ELR (cell line): Measurements from ENCODE around the gene CYP2D6.
"Not testable (repeated sequence)": the region's sequence is repeated elsewhere in the genome, so short reads cannot be mapped to it uniquely, and the experiment has no call there.

Source experiments
- DNase-seq: peaks from one replicate; pipeline ENCODE4 v3.0.0-alpha.2; 2015; ENCODE audit warnings: low read depth

The CYP2D6 gene

GRCh38 chr22:42158456-42159132 is 28.0 kb upstream of the CYP2D6 start:
- no peak for DNase-seq

GRCh38 chr22:42156598-42156997 is 26.0 kb upstream of the CYP2D6 start:
- no peak for DNase-seq

- no peak for DNase-seq
Observed at GRCh38 chr22:42156121-42156520, 25.5 kb upstream of the CYP2D6 start.

DNA sequence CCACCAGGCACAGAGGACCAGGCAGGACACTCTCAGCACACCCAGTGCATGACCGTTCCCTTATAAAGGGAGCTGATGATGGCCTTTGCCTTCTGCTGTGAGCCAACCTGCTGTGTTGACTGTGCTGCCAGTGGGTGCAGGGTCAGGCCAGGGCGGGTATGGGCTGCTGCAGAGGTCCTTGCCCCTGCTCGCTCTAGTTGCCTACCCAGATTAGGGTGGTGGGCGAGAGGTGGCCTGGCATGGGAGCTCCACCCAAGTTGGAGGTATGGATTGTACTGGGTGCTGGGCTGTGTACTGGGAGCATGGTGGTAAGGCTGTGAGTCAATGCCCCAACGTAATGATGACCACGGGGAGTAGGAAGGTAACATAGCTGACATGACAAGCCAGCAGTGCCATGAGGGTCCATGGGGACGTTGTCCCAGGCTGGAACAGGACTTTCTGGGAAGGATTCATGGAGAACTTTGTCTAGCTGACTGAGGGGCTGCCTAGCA is 24.5 kb upstream of the CYP2D6 start:
- DNase-seq, result no peak

- DNase-seq, result no peak
Observed at GRCh38 chr22:42154293-42155052, 23.9 kb upstream of the CYP2D6 start.

DNA sequence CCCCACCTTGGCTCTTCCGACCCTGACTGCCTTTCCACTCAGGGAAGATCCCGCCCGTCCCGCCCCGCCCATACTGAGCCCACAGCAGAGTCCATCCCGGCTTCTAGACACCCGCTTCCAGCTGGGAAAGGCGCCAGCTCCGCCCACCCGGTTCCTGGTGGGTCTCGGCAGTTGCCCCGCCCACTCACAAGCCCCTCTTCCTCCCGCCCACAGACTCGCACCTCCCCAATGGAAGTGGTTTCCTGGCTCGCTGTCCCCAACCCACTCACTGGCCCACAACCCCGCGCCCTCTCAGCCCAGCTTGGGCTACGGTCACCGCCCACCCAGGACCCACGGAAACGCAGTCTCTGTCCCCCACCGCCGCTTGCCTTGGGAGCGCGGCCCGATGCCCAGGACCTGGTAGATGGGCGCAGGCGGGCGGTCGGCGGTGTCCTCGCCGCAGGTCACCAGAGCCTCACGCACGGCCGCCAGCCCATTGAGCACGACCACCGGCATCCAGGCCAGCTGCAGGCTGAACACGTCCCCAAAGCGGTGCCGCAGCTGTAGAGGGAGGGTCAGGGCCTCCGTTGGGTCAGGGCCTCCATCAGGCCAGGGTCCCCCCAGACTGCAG is 22.2 kb upstream of the CYP2D6 start:
- DNase-seq, result no peak

GRCh38 chr22:42151924-42152635 is 21.5 kb upstream of the CYP2D6 start:
- DNase-seq, result no peak

DNA sequence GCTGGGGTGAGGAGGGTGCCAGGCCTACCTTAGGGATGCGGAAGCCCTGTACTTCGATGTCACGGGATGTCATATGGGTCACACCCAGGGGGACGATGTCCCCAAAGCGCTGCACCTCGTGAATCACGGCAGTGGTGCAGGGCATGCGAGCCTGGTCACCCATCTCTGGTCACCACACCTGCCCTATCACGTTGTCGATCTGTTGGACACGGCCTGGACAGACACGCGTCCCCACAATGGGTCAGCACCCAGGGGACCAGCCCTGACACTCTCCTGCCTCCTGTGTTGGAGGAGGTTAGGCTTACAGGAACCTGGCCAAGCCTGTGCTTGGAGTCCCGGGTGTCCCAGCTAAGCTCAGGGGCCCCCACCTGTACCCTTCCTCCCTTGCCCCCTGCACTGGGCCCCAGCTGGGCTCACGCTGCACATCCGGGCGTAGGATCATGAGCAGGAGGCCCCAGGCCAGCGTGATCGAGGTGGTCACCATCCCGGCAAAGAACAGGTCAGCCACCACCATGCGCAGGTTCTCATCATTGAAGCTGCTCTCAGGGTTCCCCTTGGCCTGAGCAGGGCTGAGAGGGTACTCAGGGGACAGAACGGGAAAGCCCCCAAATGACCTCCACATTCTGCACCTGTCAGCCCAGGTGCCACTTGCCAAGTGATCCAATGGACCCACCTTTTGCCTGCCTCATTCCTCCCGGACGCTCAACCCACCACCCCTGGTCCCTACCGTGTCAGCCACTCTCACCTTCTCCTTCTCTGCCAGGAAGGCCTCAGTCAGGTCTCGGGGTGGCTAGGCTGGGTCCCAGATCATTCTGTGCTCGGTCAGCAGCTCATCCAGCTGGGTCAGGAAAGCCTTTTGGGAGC is 20.3 kb upstream of the CYP2D6 start:
- no peak for DNase-seq

- not testable (repeated sequence) for DNase-seq
Observed at GRCh38 chr22:42149798-42150197, 19.2 kb upstream of the CYP2D6 start.

- DNase-seq, result no peak
Observed at GRCh38 chr22:42145175-42145574, 14.6 kb upstream of the CYP2D6 start.

- not testable (repeated sequence) for DNase-seq
Observed at GRCh38 chr22:42143859-42144822, 13.5 kb upstream of the CYP2D6 start.

DNA sequence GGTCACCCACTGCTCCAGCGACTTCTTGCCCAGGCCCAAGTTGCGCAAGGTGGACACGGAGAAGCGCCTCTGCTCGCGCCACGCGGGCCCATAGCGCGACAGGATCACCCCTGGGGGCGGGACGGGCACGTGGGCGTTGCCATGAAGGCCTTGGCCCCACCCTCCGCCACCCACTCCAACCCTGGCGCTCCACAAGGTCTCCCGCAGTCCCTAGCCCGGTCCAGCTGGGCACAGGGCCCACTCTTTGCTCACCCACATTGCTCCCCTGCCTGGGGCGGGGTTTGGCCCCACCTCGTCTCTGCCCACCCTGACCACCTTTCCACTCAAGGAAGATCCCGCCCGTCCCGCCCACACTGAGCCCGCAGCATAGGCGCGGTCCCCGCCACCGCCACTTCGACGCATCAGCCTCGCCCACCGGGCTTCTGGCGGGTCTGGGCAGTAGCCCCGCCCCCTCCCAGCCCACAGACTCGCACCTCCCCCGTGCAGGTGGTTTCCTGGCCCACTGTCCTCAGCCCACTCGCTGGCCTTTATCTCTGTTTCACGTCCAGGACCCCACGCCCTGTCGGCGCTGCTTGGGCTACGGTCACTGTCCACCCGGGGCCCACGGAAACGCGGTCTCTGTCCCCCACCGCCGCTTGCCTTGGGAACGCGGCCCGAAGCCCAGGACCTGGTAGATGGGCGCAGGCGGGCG is 12.3 kb upstream of the CYP2D6 start:
- no peak for DNase-seq

DNA sequence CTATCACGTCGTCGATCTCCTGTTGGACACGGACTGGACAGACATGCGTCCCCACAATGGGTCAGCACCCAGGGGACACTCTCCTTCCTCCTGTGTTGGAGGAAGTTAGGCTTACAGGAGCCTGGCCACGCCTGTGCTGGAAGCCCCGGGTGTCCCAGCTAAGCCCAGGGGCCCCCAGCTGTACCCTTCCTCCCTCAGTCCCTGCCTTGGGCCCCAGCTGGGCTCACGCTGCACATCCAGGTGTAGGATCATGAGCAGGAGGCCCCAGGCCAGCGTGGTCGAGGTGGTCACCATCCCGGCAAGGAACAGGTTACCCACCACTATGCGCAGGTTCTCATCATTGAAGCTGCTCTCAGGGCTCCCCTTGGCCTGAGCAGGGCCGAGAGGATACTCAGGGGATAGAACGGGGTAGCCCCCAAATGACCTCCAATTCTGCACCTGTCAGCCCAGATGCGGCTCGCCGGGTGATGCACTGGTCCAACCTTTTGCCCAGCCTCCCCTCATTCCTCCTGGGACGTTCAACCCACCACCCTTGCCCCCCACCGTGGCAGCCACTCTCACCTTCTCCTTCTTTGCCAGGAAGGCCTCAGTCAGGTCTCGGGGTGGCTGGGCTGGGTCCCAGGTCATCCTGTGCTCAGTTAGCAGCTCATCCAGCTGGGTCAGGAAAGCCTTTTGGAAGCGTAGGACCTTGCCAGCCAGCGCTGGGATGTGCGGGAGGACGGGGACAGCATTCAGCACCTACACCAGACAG is 10.9 kb upstream of the CYP2D6 start:
- not testable (repeated sequence) for DNase-seq

DNA sequence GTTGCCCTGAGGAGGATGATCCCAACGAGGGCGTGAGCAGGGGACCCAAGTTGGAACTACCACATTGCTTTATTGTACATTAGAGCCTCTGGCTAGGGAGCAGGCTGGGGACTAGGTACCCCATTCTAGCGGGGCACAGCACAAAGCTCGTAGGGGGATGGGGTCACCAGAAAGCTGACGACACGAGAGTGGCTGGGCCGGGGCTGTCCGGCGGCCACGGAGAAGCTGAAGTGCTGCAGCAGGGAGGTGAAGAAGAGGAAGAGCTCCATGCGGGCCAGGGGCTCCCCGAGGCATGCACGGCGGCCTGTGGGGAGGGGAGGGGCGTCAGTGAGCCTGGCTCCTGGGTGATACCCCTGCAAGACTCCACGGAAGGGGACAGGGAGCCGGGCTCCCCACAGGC is 9.5 kb upstream of the CYP2D6 start:
- DNase-seq, result not testable (repeated sequence)

GRCh38 chr22:42139508-42139907 is 8.9 kb upstream of the CYP2D6 start:
- DNase-seq, result not testable (repeated sequence)

DNA sequence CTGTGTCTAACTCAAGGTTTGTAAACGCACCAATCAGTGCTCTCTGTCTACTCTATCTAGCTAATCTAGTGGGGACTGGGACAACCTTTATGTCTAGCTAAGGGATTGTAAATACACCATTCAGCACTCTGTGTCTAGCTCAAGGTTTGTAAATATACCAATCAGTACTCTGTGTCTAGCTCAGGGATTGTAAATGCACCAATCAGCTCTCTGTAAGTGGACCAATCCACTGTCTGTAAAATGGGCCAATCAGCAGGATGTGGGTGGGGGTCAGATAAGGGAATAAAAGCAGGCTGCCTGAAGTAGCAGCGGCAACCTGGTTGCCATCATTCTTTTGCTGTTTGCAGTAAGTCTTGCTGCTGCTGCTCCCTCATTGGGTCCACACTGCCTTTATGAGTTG is 8.4 kb upstream of the CYP2D6 start:
- DNase-seq, result no peak

DNA sequence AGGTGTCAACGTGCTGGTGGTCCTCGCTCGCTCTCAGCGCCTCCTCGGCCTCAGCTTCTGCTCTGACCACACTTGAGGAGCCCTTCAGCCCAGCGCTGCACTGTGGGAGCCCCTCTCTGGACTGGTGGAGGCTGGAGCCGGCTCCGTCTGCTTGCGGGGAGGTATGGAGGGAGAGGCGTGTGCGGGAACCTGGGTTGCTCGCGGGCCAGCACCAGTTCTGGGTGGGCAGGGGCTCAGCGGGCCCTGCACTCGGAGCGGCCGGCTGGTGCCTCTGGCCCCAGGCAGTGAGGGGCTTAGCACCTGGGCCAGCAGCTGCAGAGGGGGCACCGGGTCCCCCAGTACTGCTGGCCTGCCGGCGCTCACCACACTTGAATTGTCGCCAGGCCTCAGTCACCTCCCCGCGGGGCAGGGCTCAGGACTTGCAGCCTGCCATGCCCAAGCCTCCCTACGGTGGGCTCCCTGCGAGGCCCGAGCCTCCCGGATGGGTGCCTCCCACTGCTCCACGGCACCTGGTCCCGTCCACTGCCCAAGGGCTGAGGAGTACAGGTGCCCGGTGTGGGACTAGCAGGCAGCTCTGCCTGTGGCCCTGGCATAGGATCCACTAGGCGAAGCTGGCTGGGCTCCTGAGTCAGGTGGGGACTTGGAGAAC is 7.6 kb upstream of the CYP2D6 start:
- no peak for DNase-seq

GRCh38 chr22:42135688-42136087 is 5.1 kb upstream of the CYP2D6 start:
- DNase-seq, result not testable (repeated sequence)
